ENCODE results near the gene FAM234A. TPM values are rescaled to one million over a fixed set of nuclear protein-coding genes. Genes with fewer than 3 reads are reported as not detected.

The FAM234A gene
- total RNA-seq, 1 donor from 2014 or later: 23.3 TPM

DNA sequence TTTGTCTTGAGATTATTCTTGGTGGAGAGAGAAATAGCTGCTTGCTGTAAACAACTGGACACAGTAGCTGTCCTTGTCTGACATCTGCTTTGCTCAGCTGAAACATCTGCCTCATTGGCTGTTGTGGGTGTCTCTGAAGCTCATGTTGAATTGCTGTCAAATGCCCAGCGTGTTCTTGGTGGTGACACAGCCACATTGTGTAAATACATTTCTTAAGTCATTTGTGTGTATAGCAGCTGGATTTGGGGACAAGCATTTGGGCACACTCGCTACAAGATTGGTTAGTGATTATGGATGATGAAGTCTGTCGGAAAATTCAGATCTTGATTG is 5.3 kb downstream of the FAM234A start:
- DNase-seq (ENCODE audit: extremely low spot score in 2 of 2): no peak
- TF ChIP-seq POLR2A (IDR thresholded peaks at IDR 0.05) (no peak), POLR2AphosphoS5 (IDR thresholded peaks at IDR 0.05; ENCODE audit: insufficient read depth in 1 of 2, low read depth in 1 of 2) (no peak)
- TF ChIP-seq, protein P1, sequence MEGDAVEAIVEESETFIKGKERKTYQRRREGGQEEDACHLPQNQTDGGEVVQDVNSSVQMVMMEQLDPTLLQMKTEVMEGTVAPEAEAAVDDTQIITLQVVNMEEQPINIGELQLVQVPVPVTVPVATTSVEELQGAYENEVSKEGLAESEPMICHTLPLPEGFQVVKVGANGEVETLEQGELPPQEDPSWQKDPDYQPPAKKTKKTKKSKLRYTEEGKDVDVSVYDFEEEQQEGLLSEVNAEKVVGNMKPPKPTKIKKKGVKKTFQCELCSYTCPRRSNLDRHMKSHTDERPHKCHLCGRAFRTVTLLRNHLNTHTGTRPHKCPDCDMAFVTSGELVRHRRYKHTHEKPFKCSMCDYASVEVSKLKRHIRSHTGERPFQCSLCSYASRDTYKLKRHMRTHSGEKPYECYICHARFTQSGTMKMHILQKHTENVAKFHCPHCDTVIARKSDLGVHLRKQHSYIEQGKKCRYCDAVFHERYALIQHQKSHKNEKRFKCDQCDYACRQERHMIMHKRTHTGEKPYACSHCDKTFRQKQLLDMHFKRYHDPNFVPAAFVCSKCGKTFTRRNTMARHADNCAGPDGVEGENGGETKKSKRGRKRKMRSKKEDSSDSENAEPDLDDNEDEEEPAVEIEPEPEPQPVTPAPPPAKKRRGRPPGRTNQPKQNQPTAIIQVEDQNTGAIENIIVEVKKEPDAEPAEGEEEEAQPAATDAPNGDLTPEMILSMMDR (IDR thresholded peaks at IDR 0.05): no peak
- H3K27me3 ChIP-seq: no peaks in the 10 kb centered on the region
- H3K4me1 ChIP-seq: peaks cover 22% of the 10 kb centered on the region
- no peaks in the 10 kb centered on the region for H3K36me3 ChIP-seq
- H3K9me3 ChIP-seq: no peaks in the 10 kb centered on the region
- intact Hi-C loops (cut with DNase I): no loop called here
- no peak overlapping the region for H3K27ac ChIP-seq
- H3K4me3 ChIP-seq: no peak overlapping the region

DNA sequence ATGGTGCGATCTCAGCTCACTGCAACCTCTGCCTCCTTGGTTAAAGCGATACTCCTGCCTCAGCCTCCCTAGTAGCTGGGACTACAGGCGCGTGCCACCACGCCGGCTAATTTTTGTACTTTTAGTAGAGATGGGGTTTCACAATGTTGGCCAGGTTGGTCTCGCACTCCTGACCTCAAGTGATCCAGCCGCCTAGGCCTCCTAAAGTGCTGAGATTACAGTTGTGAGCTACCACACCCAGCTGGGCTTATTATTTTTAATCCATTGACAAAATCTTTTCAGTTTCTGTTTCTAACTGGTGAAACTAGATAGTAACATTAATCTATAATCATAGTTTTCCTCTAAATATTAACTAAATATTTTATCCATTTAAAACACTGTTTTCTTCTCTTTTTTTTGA is 5.9 kb downstream of the FAM234A start:
- Histone ChIP-seq H3K4me1 (peaks cover 17% of the 10 kb centered on the region), H3K27ac (peak overlapping the region; percentile 12), H3K27me3 (no peaks in the 10 kb centered on the region), H3K36me3 (no peaks in the 10 kb centered on the region), H3K4me3 (no peak overlapping the region), H3K9me3 (no peaks in the 10 kb centered on the region)
- intact Hi-C loops (cut with DNase I): no loop called here
- TF ChIP-seq, protein P1 (IDR thresholded peaks at IDR 0.05): no peak
- TF ChIP-seq POLR2AphosphoS5 (IDR thresholded peaks at IDR 0.05; ENCODE audit: insufficient read depth in 1 of 2, low read depth in 1 of 2) (no peak), POLR2A (IDR thresholded peaks at IDR 0.05) (no peak)
- no peak for DNase-seq (ENCODE audit: extremely low spot score in 2 of 2)

DNA sequence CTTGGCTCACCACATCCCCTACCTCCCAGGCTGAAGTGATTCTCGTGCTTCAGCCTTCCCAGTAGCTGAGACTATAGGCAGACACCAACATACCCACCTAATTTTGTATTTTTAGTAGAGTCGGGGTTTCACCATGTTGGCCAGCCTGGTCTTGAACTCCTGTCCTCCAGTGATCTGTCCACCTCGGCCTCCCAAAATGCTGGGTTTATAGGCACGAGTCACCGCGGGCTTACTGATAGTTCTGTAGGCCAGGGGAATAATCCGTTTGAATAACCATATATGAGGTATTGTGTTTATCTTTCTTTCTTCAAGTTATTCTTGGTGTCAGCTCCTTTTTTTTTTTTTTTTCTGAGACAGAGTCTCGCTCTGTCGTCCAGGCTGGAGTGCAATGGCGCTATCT is 7.7 kb downstream of the FAM234A start:
- H3K4me1 ChIP-seq: peaks cover 9% of the 10 kb centered on the region
- no peaks in the 10 kb centered on the region for H3K9me3 ChIP-seq
- H3K36me3 ChIP-seq: no peaks in the 10 kb centered on the region
- no peak for TF ChIP-seq POLR2AphosphoS5 (IDR thresholded peaks at IDR 0.05; ENCODE audit: insufficient read depth in 1 of 2, low read depth in 1 of 2)
- no peak for TF ChIP-seq POLR2A (IDR thresholded peaks at IDR 0.05)
- TF ChIP-seq, protein P1 (IDR thresholded peaks at IDR 0.05): no peak
- no peak overlapping the region for H3K27ac ChIP-seq
- no peak overlapping the region for H3K4me3 ChIP-seq
- no peak for DNase-seq (ENCODE audit: extremely low spot score in 2 of 2)
- H3K27me3 ChIP-seq: no peaks in the 10 kb centered on the region
- intact Hi-C loops (cut with DNase I): no loop called here

DNA sequence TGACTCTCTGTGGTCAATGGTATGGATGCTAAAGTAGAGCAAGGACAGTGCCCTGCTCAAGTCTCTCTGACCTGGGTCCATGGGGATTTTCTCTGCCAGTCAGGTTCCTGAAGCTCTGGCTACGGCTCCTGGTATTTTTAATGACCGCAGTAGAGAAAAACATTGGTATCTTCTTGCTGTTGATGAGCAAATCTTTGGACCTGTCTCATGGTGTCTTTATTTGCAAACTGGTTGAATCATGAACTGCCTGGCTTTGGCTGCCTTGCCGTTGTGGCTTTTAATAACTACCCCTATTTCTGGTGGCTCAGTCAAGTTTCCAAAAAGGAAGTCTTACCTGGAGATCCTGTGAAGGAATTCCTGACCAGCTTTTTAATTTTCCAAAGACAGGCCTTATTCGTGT is 8.7 kb downstream of the FAM234A start:
- no peaks in the 10 kb centered on the region for H3K36me3 ChIP-seq
- DNase-seq (ENCODE audit: extremely low spot score in 2 of 2): no peak
- no peak overlapping the region for H3K27ac ChIP-seq
- H3K4me3 ChIP-seq: no peak overlapping the region
- intact Hi-C loops (cut with DNase I): no loop called here
- H3K27me3 ChIP-seq: no peaks in the 10 kb centered on the region
- no peaks in the 10 kb centered on the region for H3K9me3 ChIP-seq
- peaks cover 9% of the 10 kb centered on the region for H3K4me1 ChIP-seq
- no peak for TF ChIP-seq POLR2A (IDR thresholded peaks at IDR 0.05)
- TF ChIP-seq POLR2AphosphoS5 (IDR thresholded peaks at IDR 0.05; ENCODE audit: insufficient read depth in 1 of 2, low read depth in 1 of 2): no peak
- TF ChIP-seq, protein P1 (IDR thresholded peaks at IDR 0.05): no peak

DNA sequence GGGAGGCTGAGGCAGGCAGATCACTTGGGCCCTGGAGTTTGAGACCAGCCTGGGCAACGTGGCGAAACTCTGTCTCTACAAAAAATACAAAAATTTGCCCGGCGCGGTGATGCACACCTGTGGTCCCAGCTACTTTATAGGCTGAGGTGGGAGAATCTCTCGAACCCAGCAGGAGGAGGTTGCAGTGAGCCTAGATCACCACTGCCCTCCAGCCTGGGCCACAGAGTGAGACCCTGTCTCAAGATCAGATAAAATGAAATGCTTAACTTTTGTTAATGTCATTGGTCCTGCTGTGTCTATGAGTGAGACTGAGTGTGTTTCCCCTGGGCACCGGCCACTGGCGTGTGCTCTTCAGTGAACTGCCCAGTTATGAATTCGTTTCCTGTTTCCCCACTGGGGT is 10.5 kb downstream of the FAM234A start:
- no peak for DNase-seq (ENCODE audit: extremely low spot score in 2 of 2)
- Histone ChIP-seq H3K36me3 (peaks cover 0 to 2% of the 10 kb centered on the region in 2 donors), H3K4me1 (peaks cover 9% of the 10 kb centered on the region), H3K9me3 (no peaks in the 10 kb centered on the region), H3K4me3 (no peak overlapping the region), H3K27me3 (no peaks in the 10 kb centered on the region), H3K27ac (no peak overlapping the region)
- intact Hi-C loops (cut with DNase I): no loop called here
- TF ChIP-seq POLR2AphosphoS5 (IDR thresholded peaks at IDR 0.05; ENCODE audit: insufficient read depth in 1 of 2, low read depth in 1 of 2): no peak
- TF ChIP-seq, protein P1 (IDR thresholded peaks at IDR 0.05): no peak
- TF ChIP-seq POLR2A (IDR thresholded peaks at IDR 0.05): no peak

Data from vagina (tissue), 2 donors.